GM21515 (cell line): Measurements from ENCODE around the gene EFCAB5.
"Not testable (repeated sequence)": the region's sequence is repeated elsewhere in the genome, so short reads cannot be mapped to it uniquely, and the experiment has no call there.

Experiments
- ATAC-seq: cut with Tn5 transposase; IDR thresholded peaks from one replicate; pipeline ENCODE4 v1.9.1; 2021; ENCODE audit not compliant: unreplicated experiment

EFCAB5 gene

GRCh38 chr17:29941334-29941733, at the start of gene EFCAB5:
TSS of gene EFCAB5 (plus strand) at chr17:29941634. CDS start at chr17:29941797, 163 bp downstream.
- no peak for ATAC-seq

GRCh38 chr17:29892201-29892600, 49.2 kb upstream of the EFCAB5 start:
- ATAC-seq, result no peak

GRCh38 chr17:29897136-29897535, 44.3 kb upstream of the EFCAB5 start:
- not testable (repeated sequence) for ATAC-seq

GRCh38 chr17:29903471-29903870, 38.0 kb upstream of the EFCAB5 start:
- no peak for ATAC-seq

GRCh38 chr17:29905086-29905878, 36.2 kb upstream of the EFCAB5 start:
- no peak for ATAC-seq

- ATAC-seq, result no peak
Measured at GRCh38 chr17:29905879-29906167, 35.6 kb upstream of the EFCAB5 start.

GRCh38 chr17:29906969-29907368, 34.5 kb upstream of the EFCAB5 start:
- ATAC-seq, result no peak

GRCh38 chr17:29909236-29910003, 32.0 kb upstream of the EFCAB5 start:
- ATAC-seq, result no peak

GRCh38 chr17:29911641-29912177, 29.7 kb upstream of the EFCAB5 start:
- no peak for ATAC-seq

GRCh38 chr17:29914819-29915537, 26.5 kb upstream of the EFCAB5 start:
- ATAC-seq, result no peak

- no peak for ATAC-seq
Measured at GRCh38 chr17:29918016-29918415, 23.4 kb upstream of the EFCAB5 start.

GRCh38 chr17:29918922-29919856, 22.2 kb upstream of the EFCAB5 start:
- ATAC-seq, result no peak

- ATAC-seq, result no peak
Measured at GRCh38 chr17:29924786-29925185, 16.6 kb upstream of the EFCAB5 start.

- no peak for ATAC-seq
Measured at GRCh38 chr17:29927546-29927945, 13.9 kb upstream of the EFCAB5 start.

GRCh38 chr17:29929006-29929532, 12.4 kb upstream of the EFCAB5 start:
- no peak for ATAC-seq

- peak; percentile 59 for ATAC-seq
Measured at GRCh38 chr17:29929533-29930408, 11.7 kb upstream of the EFCAB5 start, which contains the start of gene SSH2. TSS of gene SSH2 (minus strand) at chr17:29930228. CDS start at chr17:29930000, 228 bp downstream.

GRCh38 chr17:29930409-29931010, 10.9 kb upstream of the EFCAB5 start:
- ATAC-seq, result no peak

GRCh38 chr17:29931231-29931932, 10.1 kb upstream of the EFCAB5 start:
- ATAC-seq, result peak; percentile 55
